Tibial artery (tissue), 4 donors: ENCODE data around the gene KRT31.
"Not testable (repeated sequence)": the region's sequence is repeated elsewhere in the genome, so short reads cannot be mapped to it uniquely, and the experiment has no call there.

Source experiments
- DNase-seq, 2 donors: peaks; one replicate each; pipeline ENCODE4 v3.0.0-alpha.2; 2019
- H3K27ac ChIP-seq, 2 donors: fragments of 200-600 bp; sonication (generic) in 1 of 2; 1 replicate in 1 of 2; 2 replicates in 1 of 2; pipeline ENCODE4 v1.5.1; 2018 to 2019; ENCODE audit warnings: mild to moderate bottlenecking in 1 of 2
- H3K27me3 ChIP-seq, 2 donors: fragments of 200-600 bp; sonication (generic) in 1 of 2; one replicate each; pipeline versions ENCODE4 v1.5.1 to v1.6.0; 2016 to 2019
- H3K36me3 ChIP-seq, 3 donors: fragments of 200-600 bp; sonication (generic) in 2 of 3; one replicate each; pipeline ENCODE4 v1.5.1; 2016 to 2019; ENCODE audit warnings: mild to moderate bottlenecking in 2 of 3
- H3K4me1 ChIP-seq, 4 donors: fragments of 200-600 bp; sonication (generic) in 2 of 4; 1 replicate in 3 of 4; 2 replicates in 1 of 4; pipeline ENCODE4 v1.5.1; 2016 to 2019
- H3K4me3 ChIP-seq, 2 donors: fragments of 200-600 bp; sonication (generic) in 1 of 2; 1 replicate in 1 of 2; 2 replicates in 1 of 2; pipeline ENCODE4 v1.5.1; 2018 to 2019; ENCODE audit warnings: mild to moderate bottlenecking in 2 of 2
- H3K9me3 ChIP-seq, 3 donors: fragments of 200-600 bp; sonication (generic) in 1 of 3; one replicate each; pipeline ENCODE4 v1.5.1; 2016 to 2019
- intact Hi-C: fragments of 100-400 bp; cut with DNase I; formaldehyde crosslinking; loops from one replicate; pipeline ENCODE4 v1.15.0; 2023; ENCODE audit warnings: low total_unique reads
- TF ChIP-seq, protein P1 (sequence below), 2 experiments: fragments of 200-600 bp in 1 of 2; fragments of 450-650 bp in 1 of 2; IDR thresholded peaks; one replicate each; pipeline ENCODE4 v1.5.1; 2017 to 2019; ENCODE audit warnings: antibody characterized with exemption in 2 of 2, mild to moderate bottlenecking in 1 of 2, moderate library complexity in 1 of 2

The KRT31 gene

DNA sequence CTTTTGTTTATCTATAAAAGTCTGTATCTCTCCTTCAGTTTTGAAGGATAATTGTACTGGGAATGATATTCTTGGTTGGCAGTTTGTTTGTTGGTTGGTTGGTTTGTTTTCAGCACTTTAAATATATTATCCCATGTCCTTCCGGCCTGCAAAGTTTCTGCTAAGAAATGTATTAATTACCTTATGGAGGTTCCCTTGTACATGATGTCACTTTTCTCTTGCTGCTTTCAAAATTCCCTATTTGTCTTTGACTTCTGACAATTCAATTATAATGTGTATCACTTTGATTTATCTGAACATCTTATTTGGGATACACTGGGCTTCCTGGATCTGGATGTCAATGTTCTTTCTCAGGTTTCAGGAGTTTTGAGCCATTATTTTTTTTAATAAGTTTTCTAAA lies 11.2 kb downstream of the KRT31 start:
- H3K27me3 ChIP-seq = peaks cover 0 to 10% of the 10 kb centered on the region in 2 donors
- H3K27ac ChIP-seq = no peak overlapping the region

DNA sequence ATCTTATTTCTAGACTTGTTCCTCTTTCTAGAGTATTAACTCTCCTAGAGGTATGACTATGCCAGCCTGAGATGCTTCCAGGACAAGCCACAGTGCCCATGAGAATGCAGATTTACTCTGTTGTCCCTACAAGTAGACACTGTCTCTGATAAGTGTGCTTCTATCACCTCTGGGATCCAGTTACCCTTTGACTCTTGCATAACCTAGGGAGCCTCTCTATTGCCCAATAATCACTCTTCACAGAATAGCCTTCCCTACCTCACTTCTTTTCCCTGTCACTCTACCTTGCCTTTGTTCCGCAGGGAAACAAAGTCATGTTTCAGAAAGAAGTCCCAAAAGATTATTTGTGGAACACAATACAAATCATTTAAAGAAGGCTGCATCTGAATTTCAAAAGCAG lies 13.7 kb downstream of the KRT31 start:
- DNase-seq = no peak
- Histone ChIP-seq H3K9me3 (peaks cover 3 to 17% (median 8%) of the 10 kb centered on the region in 3 donors), H3K36me3 (no peaks in the 10 kb centered on the region), H3K27ac (no peak overlapping the region), H3K4me3 (no peak overlapping the region), H3K4me1 (no peaks in the 10 kb centered on the region), H3K27me3 (peaks cover 0 to 8% of the 10 kb centered on the region in 2 donors)
- TF ChIP-seq, protein P1, sequence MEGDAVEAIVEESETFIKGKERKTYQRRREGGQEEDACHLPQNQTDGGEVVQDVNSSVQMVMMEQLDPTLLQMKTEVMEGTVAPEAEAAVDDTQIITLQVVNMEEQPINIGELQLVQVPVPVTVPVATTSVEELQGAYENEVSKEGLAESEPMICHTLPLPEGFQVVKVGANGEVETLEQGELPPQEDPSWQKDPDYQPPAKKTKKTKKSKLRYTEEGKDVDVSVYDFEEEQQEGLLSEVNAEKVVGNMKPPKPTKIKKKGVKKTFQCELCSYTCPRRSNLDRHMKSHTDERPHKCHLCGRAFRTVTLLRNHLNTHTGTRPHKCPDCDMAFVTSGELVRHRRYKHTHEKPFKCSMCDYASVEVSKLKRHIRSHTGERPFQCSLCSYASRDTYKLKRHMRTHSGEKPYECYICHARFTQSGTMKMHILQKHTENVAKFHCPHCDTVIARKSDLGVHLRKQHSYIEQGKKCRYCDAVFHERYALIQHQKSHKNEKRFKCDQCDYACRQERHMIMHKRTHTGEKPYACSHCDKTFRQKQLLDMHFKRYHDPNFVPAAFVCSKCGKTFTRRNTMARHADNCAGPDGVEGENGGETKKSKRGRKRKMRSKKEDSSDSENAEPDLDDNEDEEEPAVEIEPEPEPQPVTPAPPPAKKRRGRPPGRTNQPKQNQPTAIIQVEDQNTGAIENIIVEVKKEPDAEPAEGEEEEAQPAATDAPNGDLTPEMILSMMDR (IDR thresholded peaks at IDR 0.05) = no peak
- intact Hi-C loops = no loop called here

More for the DNA sequence above, 11.2 kb downstream of the KRT31 start:
- no peak for DNase-seq
- Histone ChIP-seq H3K36me3 (no peaks in the 10 kb centered on the region), H3K4me1 (no peaks in the 10 kb centered on the region), H3K4me3 (no peak overlapping the region), H3K9me3 (peaks cover 3 to 17% (median 8%) of the 10 kb centered on the region in 3 donors)
- TF ChIP-seq, protein P1 (IDR thresholded peaks at IDR 0.05) = no peak
- intact Hi-C loops = no loop called here

DNA sequence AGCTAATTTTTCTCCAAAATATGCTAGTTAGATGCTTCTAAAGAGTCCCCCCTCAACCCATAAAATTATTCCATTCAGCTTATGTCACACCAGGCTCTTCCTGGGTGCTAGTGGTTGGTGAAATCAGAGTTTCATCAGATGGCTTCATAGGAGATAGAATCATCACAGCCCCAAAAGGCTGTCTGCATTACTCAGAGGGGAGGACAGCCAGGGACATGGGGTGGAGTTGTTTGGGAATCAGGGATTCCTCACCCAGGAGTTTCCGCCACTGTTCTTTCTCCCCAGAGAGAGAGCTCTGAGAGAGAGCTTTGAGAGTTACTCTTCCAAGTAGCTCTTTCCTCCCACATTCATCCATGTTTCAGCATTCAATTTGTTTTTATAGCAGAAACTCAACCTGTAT lies 15.0 kb downstream of the KRT31 start:
- H3K9me3 ChIP-seq = peaks cover 3 to 14% (median 8%) of the 10 kb centered on the region in 3 donors
- TF ChIP-seq, protein P1 (IDR thresholded peaks at IDR 0.05) = no peak
- H3K27ac ChIP-seq = no peak overlapping the region
- H3K4me3 ChIP-seq = no peak overlapping the region
- H3K4me1 ChIP-seq = no peaks in the 10 kb centered on the region
- intact Hi-C loops = no loop called here
- no peak for DNase-seq
- H3K27me3 ChIP-seq = peaks cover 0 to 8% of the 10 kb centered on the region in 2 donors
- H3K36me3 ChIP-seq = no peaks in the 10 kb centered on the region

DNA sequence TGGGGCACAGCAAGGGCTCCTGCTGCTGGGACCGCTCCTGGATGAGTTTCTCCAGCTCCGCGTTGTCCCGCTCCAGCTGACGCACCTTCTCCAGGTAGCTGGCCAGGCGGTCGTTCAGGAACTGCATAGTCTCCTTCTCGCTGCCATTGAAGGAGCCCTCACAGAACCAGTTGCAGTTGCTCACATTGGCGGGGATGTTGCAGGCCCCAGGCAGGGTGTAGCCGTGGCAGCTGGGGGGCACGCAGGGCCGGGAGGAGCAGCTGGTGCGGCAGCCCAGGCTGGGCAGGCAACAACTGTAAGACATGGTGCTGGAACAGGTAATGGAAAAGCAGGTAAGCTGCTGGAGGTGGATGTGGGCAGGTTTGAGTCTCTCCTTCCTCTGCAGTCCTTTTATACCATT lies 15.5 kb downstream of the KRT31 start, which contains the start of gene KRT34:
Gene KRT34 (minus strand): TSS at position 364 of the 400 bp plus-strand sequence. CDS start 60 bp downstream, at position 304.
- intact Hi-C loops, DNase-seq, H3K4me1 ChIP-seq, H3K36me3 ChIP-seq, H3K27me3 ChIP-seq, H3K9me3 ChIP-seq, H3K27ac ChIP-seq, H3K4me3 ChIP-seq: not testable (repeated sequence)

DNA sequence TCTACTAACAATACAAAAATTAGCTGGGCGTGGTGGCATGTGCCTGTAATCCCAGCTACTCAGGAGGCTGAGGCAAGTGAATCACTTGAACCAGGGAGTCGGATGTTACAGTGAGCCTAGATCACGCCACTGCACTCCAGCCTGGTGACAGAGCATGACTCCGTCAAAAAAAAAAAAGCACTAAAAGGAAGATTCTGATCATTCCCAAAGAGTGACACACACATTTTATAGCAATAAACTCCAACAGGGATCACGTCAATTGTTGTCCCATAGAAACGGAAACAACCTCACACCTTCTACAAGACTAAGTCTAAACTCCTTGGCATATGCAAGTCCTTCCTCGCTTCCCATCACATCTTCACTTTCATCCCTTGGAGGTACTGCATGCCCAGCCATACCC lies 17.3 kb downstream of the KRT31 start:
- H3K4me3 ChIP-seq, H3K9me3 ChIP-seq, intact Hi-C loops, H3K27me3 ChIP-seq, H3K27ac ChIP-seq, DNase-seq, H3K4me1 ChIP-seq, H3K36me3 ChIP-seq: not testable (repeated sequence)

DNA sequence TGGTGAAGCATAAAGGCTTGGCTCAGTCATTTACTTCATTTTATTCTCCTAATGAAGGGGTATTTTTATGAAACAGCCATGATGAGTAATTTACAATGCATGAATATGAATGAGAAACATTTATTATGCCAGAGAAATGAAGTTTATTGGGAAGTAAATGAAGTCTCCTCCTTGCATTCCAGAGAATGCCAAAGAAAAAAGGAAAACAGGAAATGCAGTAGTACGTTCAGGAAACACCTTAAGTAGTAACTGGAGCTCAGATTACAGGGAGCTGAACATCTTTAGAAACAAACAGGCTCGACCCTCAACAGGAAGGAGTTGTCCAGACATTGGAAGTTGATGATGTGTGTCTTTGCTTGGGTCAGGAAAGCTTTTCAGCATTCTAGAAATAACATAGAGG lies 19.9 kb downstream of the KRT31 start:
- no peak for DNase-seq
- TF ChIP-seq, protein P1 (IDR thresholded peaks at IDR 0.05) = no peak
- H3K27me3 ChIP-seq = peaks cover 0 to 8% of the 10 kb centered on the region in 2 donors
- H3K36me3 ChIP-seq = no peaks in the 10 kb centered on the region
- H3K4me3 ChIP-seq = no peak overlapping the region
- H3K9me3 ChIP-seq = no peaks in the 10 kb centered on the region
- H3K27ac ChIP-seq = no peak overlapping the region
- H3K4me1 ChIP-seq = no peaks in the 10 kb centered on the region
- intact Hi-C loops = no loop called here

DNA sequence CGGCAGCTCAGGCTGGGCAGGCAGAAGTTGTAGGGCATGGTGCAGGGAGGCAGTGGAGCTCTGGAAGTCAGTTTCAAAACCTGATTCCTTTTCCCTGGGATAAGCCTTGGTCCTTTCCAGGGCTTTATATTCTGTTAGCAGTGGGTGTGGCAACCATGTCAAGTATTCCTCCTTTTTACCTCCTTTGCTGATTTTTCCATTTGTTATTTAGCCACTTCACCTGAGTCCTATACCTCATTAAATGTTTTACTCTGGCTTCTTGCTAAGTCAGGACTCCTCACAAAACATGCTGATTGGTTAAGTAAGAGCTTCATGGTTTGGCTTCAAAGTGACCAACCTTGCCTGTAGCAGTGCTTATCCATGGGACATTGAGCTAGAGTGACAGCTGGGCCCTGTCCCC lies 27.7 kb downstream of the KRT31 start, which contains the start of gene KRT33B:
Gene KRT33B (minus strand): TSS at position 101 of the 400 bp plus-strand sequence. CDS start 63 bp downstream, at position 38.
- Histone ChIP-seq H3K4me1 (no peaks in the 10 kb centered on the region), H3K36me3 (no peaks in the 10 kb centered on the region), H3K27me3 (no peaks in the 10 kb centered on the region), H3K4me3 (no peak within 1 kb of the TSS), H3K27ac (no peak within 1 kb of the TSS), H3K9me3 (no peaks in the 10 kb centered on the region)
- no peak for DNase-seq
- intact Hi-C loops = no loop called here
- TF ChIP-seq, protein P1 (IDR thresholded peaks at IDR 0.05) = no peak
